GM12865 (cell line): ENCODE measurements around the gene ISCA2.
"Not testable (repeated sequence)": the region's sequence is repeated elsewhere in the genome, so short reads cannot be mapped to it uniquely, and the experiment has no call there.

Source experiments
- DNase-seq: peaks from one replicate; pipeline ENCODE4 v3.0.0; 2010; ENCODE audit warnings: low read depth
- H3K4me3 ChIP-seq: 2 replicates; pipeline ENCODE4 v1.5.1; 2011; ENCODE audit warnings: mild to moderate bottlenecking, low read depth, low read length, control low read depth
- TF ChIP-seq, protein P1 (sequence below): IDR thresholded peaks from 2 replicates; pipeline ENCODE4 v1.5.1; 2011; ENCODE audit warnings: low read length, control low read depth, low read depth, inconsistent platforms; ENCODE audit not compliant: insufficient read depth; ENCODE audit errors: missing control alignments

The ISCA2 gene

GRCh38 chr14:74531467-74531866 is 37.9 kb downstream of the ISCA2 start:
- no peak overlapping the region for H3K4me3 ChIP-seq
- DNase-seq: peak; percentile 6
- TF ChIP-seq, protein P1, sequence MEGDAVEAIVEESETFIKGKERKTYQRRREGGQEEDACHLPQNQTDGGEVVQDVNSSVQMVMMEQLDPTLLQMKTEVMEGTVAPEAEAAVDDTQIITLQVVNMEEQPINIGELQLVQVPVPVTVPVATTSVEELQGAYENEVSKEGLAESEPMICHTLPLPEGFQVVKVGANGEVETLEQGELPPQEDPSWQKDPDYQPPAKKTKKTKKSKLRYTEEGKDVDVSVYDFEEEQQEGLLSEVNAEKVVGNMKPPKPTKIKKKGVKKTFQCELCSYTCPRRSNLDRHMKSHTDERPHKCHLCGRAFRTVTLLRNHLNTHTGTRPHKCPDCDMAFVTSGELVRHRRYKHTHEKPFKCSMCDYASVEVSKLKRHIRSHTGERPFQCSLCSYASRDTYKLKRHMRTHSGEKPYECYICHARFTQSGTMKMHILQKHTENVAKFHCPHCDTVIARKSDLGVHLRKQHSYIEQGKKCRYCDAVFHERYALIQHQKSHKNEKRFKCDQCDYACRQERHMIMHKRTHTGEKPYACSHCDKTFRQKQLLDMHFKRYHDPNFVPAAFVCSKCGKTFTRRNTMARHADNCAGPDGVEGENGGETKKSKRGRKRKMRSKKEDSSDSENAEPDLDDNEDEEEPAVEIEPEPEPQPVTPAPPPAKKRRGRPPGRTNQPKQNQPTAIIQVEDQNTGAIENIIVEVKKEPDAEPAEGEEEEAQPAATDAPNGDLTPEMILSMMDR: no peak

DNA sequence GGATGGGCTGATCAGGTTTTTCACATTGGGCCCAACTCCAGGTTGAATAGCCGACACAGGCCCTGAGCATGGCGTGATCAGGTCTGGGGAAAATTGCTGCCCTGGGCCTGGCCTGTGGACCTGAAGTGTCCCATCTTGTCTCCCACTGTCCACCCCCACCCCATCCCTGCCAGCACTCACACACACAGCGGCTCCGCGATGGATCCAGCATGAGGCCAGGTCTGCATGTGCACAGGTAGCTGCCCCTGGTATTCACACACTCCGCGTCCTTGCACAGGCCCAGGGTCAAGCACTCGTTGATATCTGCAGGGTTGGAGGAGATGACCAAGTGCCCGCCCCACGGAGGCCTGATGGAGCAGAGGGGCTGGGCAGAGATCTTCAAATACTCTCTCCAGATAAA is 38.7 kb downstream of the ISCA2 start:
- H3K4me3 ChIP-seq: no peak overlapping the region
- TF ChIP-seq, protein P1: no peak
- DNase-seq: no peak

DNA sequence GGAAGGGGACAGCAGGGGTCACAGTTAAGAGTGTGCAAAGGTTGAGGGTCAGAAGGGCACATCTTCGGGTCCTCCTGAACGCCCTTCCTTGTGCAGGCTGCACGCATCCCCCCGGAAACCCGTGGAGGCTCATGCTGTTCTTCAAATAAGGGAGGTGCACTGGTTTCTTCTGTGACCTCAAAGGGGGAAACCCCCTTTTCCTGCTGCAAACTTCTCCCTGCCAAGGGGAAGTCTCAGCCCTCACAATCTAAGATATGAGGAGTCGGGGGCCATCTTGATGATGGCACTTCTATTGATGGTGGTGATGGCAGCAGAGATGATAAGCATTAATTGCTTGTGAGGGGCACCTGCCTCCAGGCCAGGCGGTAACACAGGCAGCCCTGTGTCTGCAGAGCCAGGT is 40.0 kb downstream of the ISCA2 start:
- TF ChIP-seq, protein P1: no peak
- no peak overlapping the region for H3K4me3 ChIP-seq
- DNase-seq: no peak

GRCh38 chr14:74535756-74536325 is 42.3 kb downstream of the ISCA2 start:
- TF ChIP-seq, protein P1: no peak
- no peak overlapping the region for H3K4me3 ChIP-seq

DNA sequence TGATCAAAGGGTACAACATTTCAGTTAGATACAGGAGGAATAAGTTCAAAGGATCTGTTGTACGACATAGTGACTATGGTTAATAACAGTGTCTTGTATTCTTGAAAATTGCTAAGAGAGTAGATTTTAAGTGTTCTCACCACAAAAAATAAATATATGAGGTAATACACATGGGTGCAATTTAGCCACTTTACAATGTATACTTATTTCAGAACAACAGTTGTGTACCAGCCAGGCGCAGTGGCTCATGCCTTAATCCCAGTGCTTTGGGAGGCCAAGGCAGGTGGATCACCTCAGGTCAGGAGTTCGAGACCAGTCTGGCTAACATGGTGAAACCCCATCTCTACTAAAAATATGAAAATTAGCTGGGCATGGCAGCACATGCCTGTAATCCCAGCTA is 42.8 kb downstream of the ISCA2 start:
- not testable (repeated sequence) for H3K4me3 ChIP-seq, DNase-seq

More at GRCh38 chr14:74535756-74536325, 42.3 kb downstream of the ISCA2 start:
- DNase-seq: no peak

DNA sequence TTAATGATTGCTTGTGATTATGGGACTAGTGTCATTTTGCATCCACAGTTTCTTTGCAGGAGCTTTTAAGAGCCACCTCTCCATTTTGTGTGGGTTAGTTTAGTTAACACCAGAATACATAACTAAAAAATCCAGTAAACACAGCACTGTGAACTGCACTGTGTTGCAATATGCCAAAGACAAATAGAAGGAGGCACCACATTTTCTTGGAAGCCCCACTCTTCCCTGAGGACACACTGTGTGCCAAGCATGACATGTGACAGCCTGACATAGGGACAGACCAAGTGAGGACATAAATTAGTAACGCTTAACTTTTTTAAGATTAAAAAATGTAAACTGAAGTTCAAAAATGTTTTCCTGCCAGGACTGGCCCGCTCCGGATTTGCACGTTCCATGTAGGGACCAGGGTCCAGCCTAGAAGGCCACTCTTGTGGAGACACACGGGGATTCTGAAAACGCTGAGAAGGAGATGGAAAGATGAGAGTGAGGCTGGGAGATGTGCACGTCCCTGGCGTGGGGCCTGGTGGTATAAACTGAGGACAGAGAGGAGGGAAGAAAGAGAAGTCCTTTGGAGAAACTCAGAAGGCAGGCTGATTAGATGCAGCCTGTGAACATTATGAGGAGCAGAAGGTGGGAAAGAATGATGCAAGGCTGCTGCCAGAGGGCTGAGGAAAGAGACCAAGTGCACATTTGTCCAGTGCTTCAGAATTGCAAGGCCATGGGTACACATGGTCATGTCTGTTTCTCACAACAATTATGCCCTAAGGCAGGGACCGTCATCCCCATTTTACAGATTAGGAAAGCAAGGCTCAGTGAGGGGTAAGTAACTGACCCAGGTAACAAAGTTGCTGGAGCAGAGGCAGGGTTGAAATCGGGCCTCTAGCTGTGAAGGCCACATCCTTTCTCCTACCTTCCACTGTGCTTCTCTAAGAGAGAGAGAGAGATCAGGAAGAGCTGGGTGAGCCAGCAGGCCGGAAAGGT is 45.1 kb downstream of the ISCA2 start:
- TF ChIP-seq, protein P1: no peak
- no peak for DNase-seq
- no peak overlapping the region for H3K4me3 ChIP-seq

DNA sequence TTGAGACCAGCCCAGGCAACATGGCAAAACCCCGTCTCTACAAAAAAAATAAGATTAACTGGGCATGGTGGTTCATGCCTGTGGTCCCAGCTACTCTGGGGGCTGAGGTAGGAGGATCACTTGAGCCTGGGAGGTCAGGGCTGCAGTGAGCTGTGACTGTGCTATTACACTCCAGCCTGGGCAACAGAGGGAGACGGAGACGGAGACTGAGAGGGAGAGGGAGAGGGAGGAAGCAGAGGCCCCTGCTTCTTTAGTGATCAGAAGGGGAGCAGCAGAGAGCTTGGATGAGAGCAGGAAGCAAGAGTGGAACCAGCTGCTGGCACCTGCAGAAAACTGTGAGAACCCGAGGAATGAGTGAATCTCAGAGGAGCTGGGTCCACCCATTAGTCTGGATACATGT is 45.9 kb downstream of the ISCA2 start:
- TF ChIP-seq, protein P1: no peak
- no peak overlapping the region for H3K4me3 ChIP-seq
- no peak for DNase-seq
